ENCODE data around the gene CFAP20.

CFAP20 gene

GRCh38 chr16:58148099-58148498 lies 18.9 kb upstream of the CFAP20 start:
- H3K4me2 ChIP-seq (ENCODE audit: low read depth, low read length, poor library complexity, severe bottlenecking) = no peak overlapping the region
- H3K9ac ChIP-seq (ENCODE audit: low read length) = no peak overlapping the region
- no peaks in the 10 kb centered on the region for H3K36me3 ChIP-seq (ENCODE audit: low read length)
- H3K27ac ChIP-seq (ENCODE audit: low read depth, low read length) = no peak overlapping the region
- H2AFZ ChIP-seq (ENCODE audit: low read depth, low read length, severe bottlenecking) = no peak overlapping the region
- no peaks in the 10 kb centered on the region for H3F3A ChIP-seq (ENCODE audit: insufficient read depth)
- no peaks in the 10 kb centered on the region for H3K9me2 ChIP-seq (replicated peaks; ENCODE audit: insufficient read depth, low read length)
- H3K4me3 ChIP-seq (ENCODE audit: insufficient read depth, low read length, poor library complexity, severe bottlenecking) = no peak overlapping the region
- TF ChIP-seq EZH2phosphoT487 (conservative IDR thresholded peaks at IDR 0.05; ENCODE audit: low read length) (no peak), CTCF (IDR thresholded peaks at IDR 0.05; ENCODE audit: insufficient read depth, low read length, poor library complexity, severe bottlenecking) (no peak)
- no peaks in the 10 kb centered on the region for H4K20me1 ChIP-seq (ENCODE audit: low read depth, low read length)
- H3K27me3 ChIP-seq (ENCODE audit: low read length) = no peaks in the 10 kb centered on the region
- no peaks in the 10 kb centered on the region for H3K79me2 ChIP-seq (ENCODE audit: insufficient read depth, low read length)
- no peaks in the 10 kb centered on the region for H3K9me3 ChIP-seq (ENCODE audit: insufficient read depth, low read length)

DNA sequence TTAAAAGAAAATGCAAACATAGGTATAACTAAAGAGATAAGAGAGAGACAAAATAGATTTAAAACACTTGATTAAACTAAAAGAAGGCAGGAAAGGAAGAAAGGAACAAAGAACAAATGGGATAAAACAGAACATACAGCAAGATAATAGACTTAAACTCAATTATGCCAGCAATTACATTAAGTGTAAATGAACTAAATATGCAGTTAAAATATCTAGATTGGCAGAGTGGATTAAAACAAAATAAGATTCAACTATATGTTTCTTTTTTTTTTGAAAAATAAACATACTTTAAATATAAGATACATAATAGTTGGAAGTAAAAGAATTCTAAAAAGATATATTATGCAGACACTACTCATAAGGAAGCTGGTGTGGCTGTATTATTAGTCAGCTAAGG lies 9.7 kb upstream of the CFAP20 start:
- H3K9ac ChIP-seq (ENCODE audit: low read length) = no peak overlapping the region
- H3F3A ChIP-seq (ENCODE audit: insufficient read depth) = no peaks in the 10 kb centered on the region
- no peak overlapping the region for H2AFZ ChIP-seq (ENCODE audit: low read depth, low read length, severe bottlenecking)
- H3K79me2 ChIP-seq (ENCODE audit: insufficient read depth, low read length) = no peaks in the 10 kb centered on the region
- H3K4me3 ChIP-seq (ENCODE audit: insufficient read depth, low read length, poor library complexity, severe bottlenecking) = no peak overlapping the region
- no peaks in the 10 kb centered on the region for H3K9me2 ChIP-seq (replicated peaks; ENCODE audit: insufficient read depth, low read length)
- H3K27me3 ChIP-seq (ENCODE audit: low read length) = no peaks in the 10 kb centered on the region
- no peak overlapping the region for H3K27ac ChIP-seq (ENCODE audit: low read depth, low read length)
- TF ChIP-seq CTCF (IDR thresholded peaks at IDR 0.05; ENCODE audit: insufficient read depth, low read length, poor library complexity, severe bottlenecking) (no peak), EZH2phosphoT487 (conservative IDR thresholded peaks at IDR 0.05; ENCODE audit: low read length) (no peak)
- no peak overlapping the region for H3K4me2 ChIP-seq (ENCODE audit: low read depth, low read length, poor library complexity, severe bottlenecking)
- H3K36me3 ChIP-seq (ENCODE audit: low read length) = peaks cover 17% of the 10 kb centered on the region; the same call in 1 of the 2 replicates
- no peaks in the 10 kb centered on the region for H3K9me3 ChIP-seq (ENCODE audit: insufficient read depth, low read length)
- no peaks in the 10 kb centered on the region for H4K20me1 ChIP-seq (ENCODE audit: low read depth, low read length)

DNA sequence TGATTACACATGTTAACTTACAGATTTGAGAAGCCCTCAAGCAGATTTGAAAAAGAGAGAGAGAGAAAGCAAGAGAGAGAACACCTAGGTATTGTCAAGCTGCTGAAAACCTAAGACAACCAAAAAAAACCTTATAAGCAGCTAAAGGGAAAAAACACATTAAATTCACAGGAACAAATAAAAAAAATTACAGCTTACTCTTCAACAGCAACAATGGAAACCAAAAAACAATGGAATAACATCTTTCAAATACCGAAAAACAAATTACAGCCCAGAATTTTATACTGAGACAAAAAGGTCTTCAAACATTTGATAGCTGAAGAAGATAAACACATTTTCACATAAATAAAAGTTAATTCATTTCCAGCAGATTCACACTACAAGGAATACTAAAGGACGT lies 8.4 kb upstream of the CFAP20 start:
- Histone ChIP-seq H3K9me2 (replicated peaks; ENCODE audit: insufficient read depth, low read length) (no peaks in the 10 kb centered on the region), H3K27me3 (ENCODE audit: low read length) (no peaks in the 10 kb centered on the region), H3K9ac (ENCODE audit: low read length) (no peak overlapping the region), H3K9me3 (ENCODE audit: insufficient read depth, low read length) (no peaks in the 10 kb centered on the region), H3K27ac (ENCODE audit: low read depth, low read length) (no peak overlapping the region), H4K20me1 (ENCODE audit: low read depth, low read length) (no peaks in the 10 kb centered on the region), H2AFZ (ENCODE audit: low read depth, low read length, severe bottlenecking) (no peak overlapping the region), H3K4me3 (ENCODE audit: insufficient read depth, low read length, poor library complexity, severe bottlenecking) (no peak overlapping the region), H3F3A (ENCODE audit: insufficient read depth) (no peaks in the 10 kb centered on the region), H3K36me3 (ENCODE audit: low read length) (peaks cover 17% of the 10 kb centered on the region; the same call in 1 of the 2 replicates), H3K4me2 (ENCODE audit: low read depth, low read length, poor library complexity, severe bottlenecking) (no peak overlapping the region), H3K79me2 (ENCODE audit: insufficient read depth, low read length) (no peaks in the 10 kb centered on the region)
- TF ChIP-seq EZH2phosphoT487 (conservative IDR thresholded peaks at IDR 0.05; ENCODE audit: low read length) (no peak), CTCF (IDR thresholded peaks at IDR 0.05; ENCODE audit: insufficient read depth, low read length, poor library complexity, severe bottlenecking) (no peak)

Measured in SU-DHL-6 (cell line).